Fibroblast of mammary gland (primary cell): Measurements from ENCODE around the gene C11orf65.
"Not testable (repeated sequence)": the region's sequence is repeated elsewhere in the genome, so short reads cannot be mapped to it uniquely, and the experiment has no call there.

Source experiments
- DNase-seq: peaks from one replicate; pipeline ENCODE4 v3.0.0-alpha.2; 2010; ENCODE audit warnings: low read depth
- H3K4me3 ChIP-seq: 2 replicates; pipeline ENCODE4 v1.5.1; 2011; ENCODE audit warnings: low read depth, mild to moderate bottlenecking, low read length, moderate library complexity; ENCODE audit not compliant: control insufficient read depth
- CTCF ChIP-seq: conservative IDR thresholded peaks from 2 replicates; pipeline ENCODE4 v1.5.1; 2011; ENCODE audit warnings: low read depth, low read length, inconsistent platforms; ENCODE audit not compliant: control insufficient read depth, insufficient read depth

Gene C11orf65

GRCh38 chr11:108432783-108433182, 34.5 kb downstream of the C11orf65 start:
- H3K4me3 ChIP-seq = no peak overlapping the region
- no peak for TF ChIP-seq CTCF
- DNase-seq = peak; percentile 15

- no peak for TF ChIP-seq CTCF
- DNase-seq = no peak
These were observed 35.3 kb downstream of the C11orf65 start for GRCh38 chr11:108431997-108432396.

DNA sequence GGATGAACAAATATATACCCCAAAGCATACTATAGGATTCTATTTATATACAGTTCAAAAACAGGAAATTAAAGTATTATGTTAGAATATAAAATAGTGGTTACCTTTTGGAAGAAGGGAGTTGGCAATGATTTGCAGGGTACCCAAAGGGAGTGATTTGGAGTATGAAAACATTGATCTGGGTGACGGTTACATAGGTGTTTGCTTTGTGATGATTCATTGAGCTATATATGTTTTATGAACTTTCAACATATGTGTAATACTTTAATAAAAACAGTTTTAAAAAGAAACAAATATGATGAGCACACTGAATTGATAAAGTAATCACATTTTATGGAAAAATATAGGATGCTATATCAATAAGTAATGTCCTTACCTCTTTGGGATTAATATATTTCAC, 36.0 kb downstream of the C11orf65 start:
- no peak for TF ChIP-seq CTCF
- no peak for DNase-seq
- no peak overlapping the region for H3K4me3 ChIP-seq

More at GRCh38 chr11:108431997-108432396, 35.3 kb downstream of the C11orf65 start:
- H3K4me3 ChIP-seq = no peak overlapping the region

DNA sequence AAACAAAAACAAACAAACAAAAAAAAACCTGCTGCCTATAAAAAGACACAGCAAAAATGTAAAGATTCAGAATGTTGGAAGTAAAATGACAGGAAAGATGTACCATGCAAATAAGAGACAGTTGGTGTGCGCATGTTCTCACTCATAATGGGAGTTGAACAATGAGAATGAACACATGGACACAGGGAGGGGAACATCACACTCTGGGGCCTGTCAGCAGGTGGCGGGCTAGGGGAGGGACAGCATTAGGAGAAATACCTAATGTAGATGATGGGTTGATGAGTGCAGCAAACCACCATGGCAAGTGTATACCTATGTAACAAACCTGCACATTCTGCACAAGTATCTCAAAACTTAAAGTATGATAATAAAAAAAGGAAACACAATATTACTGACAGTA, 49.8 kb downstream of the C11orf65 start:
- H3K4me3 ChIP-seq = not testable (repeated sequence)
- DNase-seq = peak; percentile 3
- peak; percentile 16 for TF ChIP-seq CTCF

GRCh38 chr11:108414958-108415357, 52.4 kb downstream of the C11orf65 start:
- DNase-seq = no peak
- H3K4me3 ChIP-seq = no peak overlapping the region
- no peak for TF ChIP-seq CTCF

DNA sequence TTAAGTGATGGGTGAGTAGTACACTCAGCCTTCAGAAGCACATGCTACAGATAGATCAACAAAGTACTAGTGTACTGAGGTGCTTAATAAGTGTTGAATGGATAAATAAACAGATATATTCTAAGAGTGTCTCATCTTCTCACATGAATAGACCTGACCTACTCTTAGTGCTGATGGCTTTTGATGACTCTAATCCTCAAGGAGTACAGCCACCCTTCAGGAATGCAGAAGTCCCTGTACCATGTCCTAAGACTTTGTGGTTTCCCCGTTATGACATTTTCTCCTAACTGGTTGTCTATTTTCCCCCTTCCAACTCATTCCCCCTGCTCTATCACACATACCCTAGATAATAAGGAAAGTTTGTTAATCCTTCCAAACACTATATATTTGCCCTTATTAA, 61.6 kb downstream of the C11orf65 start:
- no peak overlapping the region for H3K4me3 ChIP-seq
- DNase-seq = no peak
- TF ChIP-seq CTCF = no peak

- no peak overlapping the region for H3K4me3 ChIP-seq
- DNase-seq = no peak
- no peak for TF ChIP-seq CTCF
These were observed 64.3 kb downstream of the C11orf65 start for GRCh38 chr11:108403052-108403451.
